Measurements from ENCODE around the gene FANCI. TPM values are rescaled to one million over a fixed set of nuclear protein-coding genes. Genes with fewer than 3 reads are reported as not detected.

Gene FANCI
- total and polyA plus RNA-seq, 2 experiments from 2014 or later, result 11.2 to 14.2 TPM

- Histone ChIP-seq H3K36me3 (ENCODE audit: low read depth) (peaks cover 67% of the 10 kb centered on the region), H3K4me1 (ENCODE audit: insufficient read depth) (no peaks in the 10 kb centered on the region), H3K4me2 (ENCODE audit: unreplicated experiment) (no peak overlapping the region), H3K27me3 (replicated peaks; ENCODE audit: insufficient read depth) (no peaks in the 10 kb centered on the region), H2AFZ (no peak overlapping the region), H3K9me2 (ENCODE audit: insufficient read depth) (no peaks in the 10 kb centered on the region), H3K4me3 (no peak overlapping the region), H3K9ac (no peak overlapping the region), H3K79me2 (ENCODE audit: insufficient read depth) (peaks cover 20% of the 10 kb centered on the region), H4K20me1 (ENCODE audit: insufficient read depth) (no peaks in the 10 kb centered on the region), H3K27ac (no peak overlapping the region), H3F3A (ENCODE audit: insufficient read depth) (0 out of 2 replicates have a peak, but pooled peaks cover 15% of the 10 kb centered on the region), H3K9me3 (ENCODE audit: low read depth) (no peaks in the 10 kb centered on the region)
- WGBS, 2 experiments (ENCODE audit: low coverage in 1 of 2, low lambda C conversion rate in 2 of 2, missing lambda C conversion rate in 2 of 2), result 81 to 88% methylated on average over 2 of the region's 2 CpGs
- no peak for DNase-seq
- TF ChIP-seq EZH2phosphoT487 (IDR thresholded peaks at IDR 0.05; ENCODE audit: insufficient read depth, low read depth) (no peak), EZH2 (IDR thresholded peaks at IDR 0.05; ENCODE audit: insufficient read depth, poor library complexity, severe bottlenecking) (no peak)
- in situ Hi-C loops (cut with MboI), result no loop called here
Observed at GRCh38 chr15:89320200-89320599, 76.4 kb downstream of the FANCI start.

DNA sequence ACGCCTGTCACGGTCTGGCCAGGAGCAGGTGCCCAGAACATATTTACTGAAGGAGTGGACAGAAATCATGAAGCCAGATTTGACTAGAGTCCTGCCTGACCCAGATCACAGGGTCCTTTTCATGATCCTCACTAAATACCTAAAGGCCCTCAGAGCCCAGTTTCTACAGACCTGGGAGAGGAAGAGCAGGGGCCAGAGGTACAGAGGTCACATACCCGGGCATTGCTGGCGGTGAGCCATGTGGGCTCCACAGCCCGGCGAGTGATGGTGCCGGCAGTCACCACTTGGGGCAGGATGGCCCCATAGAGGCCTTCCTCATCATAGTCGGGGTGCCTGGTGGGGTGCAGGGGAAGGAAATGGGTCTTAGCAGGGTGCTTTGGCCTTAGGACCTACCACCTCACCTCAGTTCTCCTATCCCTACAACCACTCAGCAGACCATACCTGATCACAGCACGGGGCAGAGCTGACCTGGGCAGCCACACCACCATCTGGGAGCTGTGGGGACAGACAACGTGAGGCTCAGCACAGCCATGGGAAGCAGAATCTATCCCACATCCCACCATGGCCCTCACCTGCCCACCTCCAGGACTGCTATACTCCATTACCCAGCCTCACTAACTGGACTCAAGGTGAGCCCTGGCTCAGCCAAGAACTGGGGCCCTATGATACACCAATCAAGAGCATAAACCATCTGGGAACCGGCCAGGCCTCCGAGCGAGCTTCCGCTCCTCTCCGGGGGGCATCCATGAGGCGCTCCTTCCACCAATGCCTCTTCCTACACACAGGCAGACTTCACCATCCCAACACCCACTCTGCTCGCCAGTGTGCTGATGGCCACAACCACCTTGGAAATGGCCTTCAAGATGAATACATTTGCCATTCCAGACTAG, 78.0 kb downstream of the FANCI start:
- 74 to 84% methylated on average over 15 to 17 of the region's 17 CpGs for WGBS, 2 experiments (ENCODE audit: low coverage in 1 of 2, low lambda C conversion rate in 2 of 2, missing lambda C conversion rate in 2 of 2)
- TF ChIP-seq EZH2phosphoT487 (IDR thresholded peaks at IDR 0.05; ENCODE audit: insufficient read depth, low read depth) (no peak), EZH2 (IDR thresholded peaks at IDR 0.05; ENCODE audit: insufficient read depth, poor library complexity, severe bottlenecking) (no peak)
- Histone ChIP-seq H3K9ac (no peak overlapping the region), H3K4me3 (no peak overlapping the region), H3F3A (ENCODE audit: insufficient read depth) (0 out of 2 replicates have a peak, but pooled peaks cover 7% of the 10 kb centered on the region), H3K27me3 (replicated peaks; ENCODE audit: insufficient read depth) (no peaks in the 10 kb centered on the region), H3K4me1 (ENCODE audit: insufficient read depth) (no peaks in the 10 kb centered on the region), H3K4me2 (ENCODE audit: unreplicated experiment) (no peak overlapping the region), H3K79me2 (ENCODE audit: insufficient read depth) (peaks cover 20% of the 10 kb centered on the region), H3K36me3 (ENCODE audit: low read depth) (peaks cover 63% of the 10 kb centered on the region), H3K27ac (no peak overlapping the region), H2AFZ (no peak overlapping the region), H4K20me1 (ENCODE audit: insufficient read depth) (no peaks in the 10 kb centered on the region), H3K9me3 (ENCODE audit: low read depth) (no peaks in the 10 kb centered on the region), H3K9me2 (ENCODE audit: insufficient read depth) (no peaks in the 10 kb centered on the region)
- in situ Hi-C loops (cut with MboI), result no loop called here
- peak; percentile 27 for DNase-seq

DNA sequence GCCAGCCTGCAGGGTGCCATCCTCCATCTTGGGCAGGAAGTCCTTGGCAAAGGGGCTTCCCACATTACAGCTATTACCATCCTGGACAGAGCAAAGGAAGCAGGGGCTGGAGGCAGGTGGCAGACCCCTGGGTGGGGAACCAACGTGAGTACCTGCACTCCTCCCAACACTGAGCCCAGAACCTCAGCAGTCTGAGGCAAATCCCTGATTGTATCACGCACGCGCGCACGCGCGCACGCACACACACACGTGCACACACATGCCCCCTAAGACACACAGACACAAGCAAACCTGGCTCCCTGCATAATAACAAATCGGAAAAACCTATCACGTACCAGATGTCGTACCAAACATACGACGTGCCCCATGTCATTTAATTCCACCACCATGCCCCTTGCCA, 79.0 kb downstream of the FANCI start:
- Histone ChIP-seq H3K36me3 (ENCODE audit: low read depth) (peaks cover 61% of the 10 kb centered on the region), H3K9me2 (ENCODE audit: insufficient read depth) (no peaks in the 10 kb centered on the region), H3K27me3 (replicated peaks; ENCODE audit: insufficient read depth) (no peaks in the 10 kb centered on the region), H3K9me3 (ENCODE audit: low read depth) (no peaks in the 10 kb centered on the region), H3K27ac (no peak overlapping the region), H3F3A (ENCODE audit: insufficient read depth) (no peaks in the 10 kb centered on the region), H3K4me2 (ENCODE audit: unreplicated experiment) (no peak overlapping the region), H4K20me1 (ENCODE audit: insufficient read depth) (no peaks in the 10 kb centered on the region), H3K4me1 (ENCODE audit: insufficient read depth) (no peaks in the 10 kb centered on the region), H3K4me3 (no peak overlapping the region), H3K79me2 (ENCODE audit: insufficient read depth) (peaks cover 31% of the 10 kb centered on the region), H3K9ac (no peak overlapping the region), H2AFZ (no peak overlapping the region)
- in situ Hi-C loops (cut with MboI), result no loop called here
- DNase-seq, result no peak
- no peak for TF ChIP-seq EZH2 (IDR thresholded peaks at IDR 0.05; ENCODE audit: insufficient read depth, poor library complexity, severe bottlenecking)
- no peak for TF ChIP-seq EZH2phosphoT487 (IDR thresholded peaks at IDR 0.05; ENCODE audit: insufficient read depth, low read depth)
- WGBS, 2 experiments (ENCODE audit: low coverage in 1 of 2, low lambda C conversion rate in 2 of 2, missing lambda C conversion rate in 2 of 2), result 98% methylated on average over 15 of the region's 15 CpGs

DNA sequence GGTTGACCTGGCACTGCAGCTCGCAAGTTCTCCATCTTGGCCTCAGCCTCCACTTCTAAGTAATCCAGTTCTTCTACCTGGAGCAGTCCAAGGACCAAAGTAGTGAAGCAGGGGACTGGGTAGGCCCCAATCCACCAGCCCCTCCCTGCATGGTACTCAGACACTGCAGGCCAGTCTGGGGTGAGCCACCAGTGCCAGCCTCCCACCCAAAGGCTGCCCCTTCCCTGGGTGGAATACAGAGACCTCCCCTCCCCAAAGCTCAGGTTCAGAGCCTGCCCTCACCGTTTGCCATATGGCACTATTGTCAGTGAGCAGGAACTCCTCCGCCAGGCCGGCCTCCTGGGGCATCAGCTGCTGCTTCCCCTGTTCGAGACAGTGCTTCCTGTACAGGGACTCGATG, 80.0 kb downstream of the FANCI start:
- H3K4me3 ChIP-seq, result no peak overlapping the region
- no peaks in the 10 kb centered on the region for H3K27me3 ChIP-seq (replicated peaks; ENCODE audit: insufficient read depth)
- no peak for DNase-seq
- no peaks in the 10 kb centered on the region for H3F3A ChIP-seq (ENCODE audit: insufficient read depth)
- no peaks in the 10 kb centered on the region for H3K9me2 ChIP-seq (ENCODE audit: insufficient read depth)
- no peak overlapping the region for H3K9ac ChIP-seq
- H2AFZ ChIP-seq, result no peak overlapping the region
- H3K9me3 ChIP-seq (ENCODE audit: low read depth), result no peaks in the 10 kb centered on the region
- peaks cover 41% of the 10 kb centered on the region for H3K79me2 ChIP-seq (ENCODE audit: insufficient read depth)
- H3K4me1 ChIP-seq (ENCODE audit: insufficient read depth), result no peaks in the 10 kb centered on the region
- no peak overlapping the region for H3K4me2 ChIP-seq (ENCODE audit: unreplicated experiment)
- no peaks in the 10 kb centered on the region for H4K20me1 ChIP-seq (ENCODE audit: insufficient read depth)
- TF ChIP-seq EZH2phosphoT487 (IDR thresholded peaks at IDR 0.05; ENCODE audit: insufficient read depth, low read depth), result no peak
- no peak for TF ChIP-seq EZH2 (IDR thresholded peaks at IDR 0.05; ENCODE audit: insufficient read depth, poor library complexity, severe bottlenecking)
- no peak overlapping the region for H3K27ac ChIP-seq
- in situ Hi-C loops (cut with MboI), result no loop called here
- H3K36me3 ChIP-seq (ENCODE audit: low read depth), result peaks cover 69% of the 10 kb centered on the region
- WGBS, 2 experiments (ENCODE audit: low coverage in 1 of 2, low lambda C conversion rate in 2 of 2, missing lambda C conversion rate in 2 of 2), result 81 to 83% methylated on average over 6 of the region's 6 CpGs

All from GM23248 (cell line).